Ishikawa (cell line): Measurements from ENCODE around the gene C10orf143.

Experiments
- CEBPB ChIP-seq: IDR thresholded peaks from 2 replicates; pipeline ENCODE4 v1.6.1; 2012
- EGR1 ChIP-seq: IDR thresholded peaks from 2 replicates; pipeline ENCODE4 v1.6.1; 2012
- EP300 ChIP-seq: IDR thresholded peaks from 2 replicates; pipeline ENCODE4 v1.6.1; 2012; ENCODE audit warnings: borderline replicate concordance
- FOXM1 ChIP-seq: IDR thresholded peaks from 2 replicates; pipeline ENCODE4 v1.6.1; 2012; ENCODE audit warnings: low read depth, borderline replicate concordance
- MAX ChIP-seq: IDR thresholded peaks from 2 replicates; pipeline ENCODE4 v1.6.1; 2012
- RAD21 ChIP-seq: IDR thresholded peaks from 2 replicates; pipeline ENCODE4 v1.6.1; 2012; ENCODE audit warnings: low read depth
- TAF1 ChIP-seq: IDR thresholded peaks from 2 replicates; pipeline ENCODE4 v1.6.1; 2012; ENCODE audit warnings: low read depth, mild to moderate bottlenecking
- YY1 ChIP-seq: IDR thresholded peaks from 2 replicates; pipeline ENCODE4 v1.6.1; 2012; ENCODE audit warnings: low read depth

- TF ChIP-seq EP300 (no peak), MAX (no peak), RAD21 (no peak), CEBPB (no peak), FOXM1 (no peak), YY1 (no peak), TAF1 (no peak), EGR1 (no peak)
Observed at GRCh38 chr10:130076681-130077080, 33.9 kb downstream of the C10orf143 start.
